CD14-positive monocyte (primary cell): ENCODE data around the gene OBSCN. TPM values are rescaled to one million over a fixed set of nuclear protein-coding genes. Genes with fewer than 3 reads are reported as not detected.
A peak's percentile ranks its signal among the peaks of the same experiment; 100 is the strongest.

Experiments
- DNase-seq, 3 donors: peaks; one replicate each; pipeline ENCODE4 v3.0.0-alpha.2; 2011 to 2022
- H2AFZ ChIP-seq: 2 replicates; pipeline ENCODE4 v1.6.0; 2012; ENCODE audit warnings: mild to moderate bottlenecking, low read depth, low read length, inconsistent platforms; ENCODE audit not compliant: insufficient read depth, poor library complexity, severe bottlenecking
- H3K27ac ChIP-seq, 2 donors: 1 replicate in 1 of 2; 2 replicates in 1 of 2; pipeline ENCODE4 v1.5.1; 2012 to 2013; ENCODE audit warnings: low read length in 2 of 2, control low read depth in 1 of 2, inconsistent platforms in 1 of 2, low read depth in 1 of 2, mild to moderate bottlenecking in 1 of 2
- H3K27me3 ChIP-seq, 2 donors: one replicate each; pipeline versions ENCODE4 v1.6.0 to v1.6.1; 2011 to 2013; ENCODE audit warnings: low read length in 2 of 2; ENCODE audit not compliant: control insufficient read depth in 2 of 2, insufficient read depth in 2 of 2
- H3K36me3 ChIP-seq, 2 donors: replicated peaks in 1 of 2; 1 replicate in 1 of 2; 2 replicates in 1 of 2; pipeline versions ENCODE4 v1.5.1 to v1.6.1; 2012 to 2013; ENCODE audit warnings: low read length in 2 of 2, control low read depth in 1 of 2, inconsistent platforms in 1 of 2, mild to moderate bottlenecking in 1 of 2; ENCODE audit not compliant: insufficient read depth in 2 of 2, control insufficient read depth in 1 of 2
- H3K4me1 ChIP-seq, 2 donors: 1 replicate in 1 of 2; 2 replicates in 1 of 2; pipeline versions ENCODE4 v1.5.1 to v1.6.1; 2012 to 2013; ENCODE audit warnings: low read length in 2 of 2, control low read depth in 1 of 2, inconsistent platforms in 1 of 2, mild to moderate bottlenecking in 1 of 2, moderate library complexity in 1 of 2; ENCODE audit not compliant: insufficient read depth in 2 of 2, control insufficient read depth in 1 of 2
- H3K4me2 ChIP-seq: replicated peaks from 2 replicates; pipeline ENCODE3; 2012; ENCODE audit warnings: low read length, moderate library complexity, mild to moderate bottlenecking; ENCODE audit not compliant: poor library complexity, severe bottlenecking; ENCODE audit errors: extremely low read depth
- H3K4me3 ChIP-seq, 3 experiments: fragments of 200-600 bp in 1 of 3; sonication (generic) in 1 of 3; replicated peaks in 1 of 3; 1 replicate in 2 of 3; 2 replicates in 1 of 3; pipeline ENCODE4 v1.5.1; 2011 to 2013; ENCODE audit warnings: low read length in 3 of 3, mild to moderate bottlenecking in 3 of 3, control low read depth in 2 of 3, low read depth in 2 of 3, inconsistent platforms in 1 of 3, moderate library complexity in 1 of 3
- H3K79me2 ChIP-seq: 2 replicates; pipeline ENCODE4 v1.6.0; 2012; ENCODE audit warnings: mild to moderate bottlenecking, control low read depth, inconsistent platforms, low read length, moderate library complexity; ENCODE audit not compliant: insufficient read depth
- H3K9ac ChIP-seq: 2 replicates; pipeline ENCODE4 v1.6.0; 2017; ENCODE audit warnings: low read length, mild to moderate bottlenecking; ENCODE audit not compliant: insufficient read depth, poor library complexity, severe bottlenecking
- H3K9me3 ChIP-seq, 2 donors: replicated peaks in 1 of 2; 1 replicate in 1 of 2; 2 replicates in 1 of 2; pipeline versions ENCODE4 v1.5.1 to v1.6.1; 2012 to 2013; ENCODE audit warnings: low read length in 2 of 2, control low read depth in 1 of 2; ENCODE audit not compliant: control insufficient read depth in 1 of 2, insufficient read depth in 1 of 2
- H4K20me1 ChIP-seq: 2 replicates; pipeline ENCODE4 v1.6.0; 2012; ENCODE audit warnings: mild to moderate bottlenecking, low read length, control low read depth, moderate library complexity; ENCODE audit not compliant: insufficient read depth
- H3K27ac Mint-ChIP-seq, 7 donors: one replicate each; pipeline ENCODE4 v1.8.0; 2020; ENCODE audit warnings: mild to moderate bottlenecking in 7 of 7, mixed read lengths in 7 of 7, moderate library complexity in 6 of 7, inconsistent platforms in 2 of 7
- H3K27me3 Mint-ChIP-seq, 3 donors: one replicate each; pipeline ENCODE4 v1.8.0; 2021 to 2022; ENCODE audit warnings: low read depth in 3 of 3, mild to moderate bottlenecking in 3 of 3, mixed read lengths in 3 of 3, moderate library complexity in 3 of 3, inconsistent platforms in 1 of 3
- H3K36me3 Mint-ChIP-seq, 2 donors: one replicate each; pipeline ENCODE4 v1.8.0; 2020; ENCODE audit warnings: mixed read lengths in 2 of 2, inconsistent platforms in 1 of 2, mild to moderate bottlenecking in 1 of 2
- H3K4me1 Mint-ChIP-seq: one replicate; pipeline ENCODE4 v1.8.0; 2020; ENCODE audit warnings: mild to moderate bottlenecking, mixed read lengths
- H3K4me3 Mint-ChIP-seq, 2 donors: one replicate each; pipeline ENCODE4 v1.8.0; 2020; ENCODE audit warnings: mild to moderate bottlenecking in 2 of 2, mixed read lengths in 2 of 2, moderate library complexity in 1 of 2
- H3K9me3 Mint-ChIP-seq, 7 donors: one replicate each; pipeline ENCODE4 v1.8.0; 2020 to 2022; ENCODE audit warnings: mixed read lengths in 7 of 7, mild to moderate bottlenecking in 6 of 7, moderate library complexity in 6 of 7, inconsistent platforms in 2 of 7
- WGBS: methylation state at CpG from one replicate; pipeline ENCODE4 v1.1.5; 2013; ENCODE audit warnings: missing lambda C conversion rate; ENCODE audit not compliant: insufficient coverage; 5-methylcytosine and 5-hydroxymethylcytosine counted together
- intact Hi-C, 2 donors: fragments of 100-400 bp; cut with micrococcal nuclease; formaldehyde crosslinking; loops; one replicate each; pipeline versions ENCODE4 v1.15.0 to v1.15.1; 2023
- polyA plus RNA-seq, 3 donors: library from polyadenylated mRNA; depleted of rRNA in 1 of 3; unstranded in 2 of 3; stranded (reverse) in 1 of 3; fragments of 300-500 nt in 2 of 3; fragments of >200 nt in 1 of 3; fragmentation: Illumina TruSeq in 2 of 3; gene quantifications; 1 replicate in 2 of 3; 2 replicates in 1 of 3; pipeline ENCODE4 v1.2.3, GENCODE V29; 2012 to 2021
- TF ChIP-seq, protein P1 (sequence below): fragments of 200-600 bp; IDR thresholded peaks from one replicate; pipeline ENCODE4 v1.8.0; 2022; ENCODE audit warnings: antibody characterized with exemption, mild to moderate bottlenecking

The OBSCN gene
- polyA plus RNA-seq, 3 donors, result 0.57 to 1.5 (median 0.76) TPM

DNA sequence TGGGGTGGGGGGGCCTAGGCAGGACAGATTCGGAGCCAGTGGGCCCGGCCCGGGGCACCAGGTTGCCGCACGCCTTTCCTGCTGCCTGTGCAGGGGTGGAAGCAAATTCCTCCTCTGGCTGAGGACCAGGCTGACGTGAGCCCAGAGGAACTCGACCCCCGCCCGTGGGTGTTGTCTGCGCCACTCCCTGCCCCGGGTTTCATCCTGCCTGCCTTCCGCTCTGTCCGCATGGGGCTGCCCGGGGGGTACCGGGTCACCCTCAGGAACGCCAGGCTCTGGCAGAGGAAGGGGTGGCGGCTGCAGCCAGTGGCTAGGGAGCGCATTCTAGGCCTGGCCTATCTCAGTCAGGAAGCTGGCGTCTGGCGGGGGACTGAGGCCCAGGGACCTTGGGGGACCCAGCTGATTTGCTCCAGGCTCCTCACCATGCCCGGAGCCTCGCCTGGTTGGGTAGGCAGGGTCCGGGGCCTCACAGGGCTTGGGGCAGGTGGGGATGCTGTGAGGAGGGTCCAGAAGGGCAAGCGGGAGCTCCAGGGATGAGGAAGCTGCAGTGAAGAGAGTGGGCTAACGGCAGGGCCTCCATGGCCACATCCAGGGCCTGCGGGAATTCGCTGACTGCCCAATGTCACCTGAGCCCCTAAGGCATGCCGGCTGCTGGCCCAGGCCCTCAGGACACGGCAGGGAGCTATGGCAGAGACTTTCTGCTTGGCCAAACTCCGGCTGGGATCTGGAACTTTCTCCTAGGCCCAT is 44.7 kb upstream of the OBSCN start:
- Mint-ChIP-seq H3K27ac (peak overlapping the region in 1 of 7 donors; percentile 4), H3K27me3 (peaks cover 2 to 28% (median 14%) of the 10 kb centered on the region in 3 donors), H3K4me3 (peak overlapping the region in 1 of 2 donors; percentile 42), H3K9me3 (no peaks in the 10 kb centered on the region), H3K4me1 (peaks cover 31% of the 10 kb centered on the region), H3K36me3 (no peaks in the 10 kb centered on the region)
- H3K4me2 ChIP-seq, result no peak overlapping the region
- TF ChIP-seq, protein P1, sequence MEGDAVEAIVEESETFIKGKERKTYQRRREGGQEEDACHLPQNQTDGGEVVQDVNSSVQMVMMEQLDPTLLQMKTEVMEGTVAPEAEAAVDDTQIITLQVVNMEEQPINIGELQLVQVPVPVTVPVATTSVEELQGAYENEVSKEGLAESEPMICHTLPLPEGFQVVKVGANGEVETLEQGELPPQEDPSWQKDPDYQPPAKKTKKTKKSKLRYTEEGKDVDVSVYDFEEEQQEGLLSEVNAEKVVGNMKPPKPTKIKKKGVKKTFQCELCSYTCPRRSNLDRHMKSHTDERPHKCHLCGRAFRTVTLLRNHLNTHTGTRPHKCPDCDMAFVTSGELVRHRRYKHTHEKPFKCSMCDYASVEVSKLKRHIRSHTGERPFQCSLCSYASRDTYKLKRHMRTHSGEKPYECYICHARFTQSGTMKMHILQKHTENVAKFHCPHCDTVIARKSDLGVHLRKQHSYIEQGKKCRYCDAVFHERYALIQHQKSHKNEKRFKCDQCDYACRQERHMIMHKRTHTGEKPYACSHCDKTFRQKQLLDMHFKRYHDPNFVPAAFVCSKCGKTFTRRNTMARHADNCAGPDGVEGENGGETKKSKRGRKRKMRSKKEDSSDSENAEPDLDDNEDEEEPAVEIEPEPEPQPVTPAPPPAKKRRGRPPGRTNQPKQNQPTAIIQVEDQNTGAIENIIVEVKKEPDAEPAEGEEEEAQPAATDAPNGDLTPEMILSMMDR, result no peak
- intact Hi-C loops, result no loop called here
- H3K36me3 ChIP-seq, result no peaks in the 10 kb centered on the region
- H3K9me3 ChIP-seq, result no peaks in the 10 kb centered on the region
- DNase-seq, result no peak
- H3K27ac ChIP-seq, result no peak overlapping the region
- H3K79me2 ChIP-seq, result peaks cover 7% of the 10 kb centered on the region
- no peak overlapping the region for H3K4me3 ChIP-seq
- peaks cover 30 to 35% of the 10 kb centered on the region in 2 donors for H3K4me1 ChIP-seq
- H3K27me3 ChIP-seq, result peaks cover 0 to 16% of the 10 kb centered on the region in 2 donors
- no peak overlapping the region for H2AFZ ChIP-seq
- H4K20me1 ChIP-seq, result no peaks in the 10 kb centered on the region
- WGBS, result 47% methylated on average over 29 of the region's 30 CpGs
- no peak overlapping the region for H3K9ac ChIP-seq

DNA sequence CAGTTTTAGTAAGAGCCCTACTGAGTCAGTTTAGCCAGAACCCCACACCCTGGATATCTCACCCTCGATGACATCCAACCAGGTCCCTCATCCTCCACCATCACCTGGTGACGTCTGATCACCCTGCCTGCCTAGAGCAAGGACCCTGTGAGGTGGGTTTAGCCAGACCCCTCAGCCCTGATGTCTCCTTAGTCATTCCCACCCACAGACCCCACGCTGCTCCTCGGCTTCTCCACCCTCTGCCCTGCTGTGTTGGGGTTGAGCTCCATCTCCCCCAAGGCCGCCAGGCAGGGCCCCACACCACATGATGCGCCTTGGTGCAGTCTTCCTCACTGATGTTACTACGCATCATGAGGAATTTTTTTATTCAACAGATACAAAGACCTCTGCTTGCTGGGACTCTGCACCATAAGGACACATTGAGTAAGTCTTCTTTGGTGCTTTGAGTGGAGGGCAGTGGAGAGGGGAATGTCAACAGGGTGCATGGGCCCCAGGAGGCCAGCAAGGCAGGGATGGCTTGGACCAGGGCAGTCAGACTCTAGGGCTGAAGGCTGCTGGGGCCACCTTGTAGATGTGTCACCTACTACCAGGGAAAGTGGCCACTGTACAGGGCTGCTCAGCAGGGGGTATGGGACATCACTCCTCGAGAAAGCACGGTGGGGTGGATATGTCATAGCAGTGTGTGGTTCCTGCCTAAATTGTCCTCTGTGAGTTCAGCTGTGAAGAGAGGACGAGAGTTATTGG is 43.9 kb upstream of the OBSCN start:
- Histone ChIP-seq H3K79me2 (peaks cover 14% of the 10 kb centered on the region), H3K4me3 (no peak overlapping the region), H3K9me3 (no peaks in the 10 kb centered on the region), H3K27me3 (peaks cover 0 to 16% of the 10 kb centered on the region in 2 donors), H3K36me3 (no peaks in the 10 kb centered on the region), H3K27ac (peak overlapping the region; percentile 94 to 99), H4K20me1 (no peaks in the 10 kb centered on the region), H3K4me2 (no peak overlapping the region), H2AFZ (no peak overlapping the region), H3K9ac (no peak overlapping the region), H3K4me1 (peaks cover 30 to 35% of the 10 kb centered on the region in 2 donors)
- Mint-ChIP-seq H3K4me3 (no peak overlapping the region), H3K4me1 (peaks cover 35% of the 10 kb centered on the region), H3K36me3 (peaks cover 0 to 4% of the 10 kb centered on the region in 2 donors), H3K9me3 (no peaks in the 10 kb centered on the region), H3K27me3 (peaks cover 2 to 28% (median 14%) of the 10 kb centered on the region in 3 donors), H3K27ac (peak overlapping the region in 6 of 7 donors; percentile 97 to 99 (median 98))
- DNase-seq, result no peak
- 88% methylated on average over 4 of the region's 10 CpGs for WGBS
- TF ChIP-seq, protein P1, result no peak
- intact Hi-C loops, result loop anchor here in 1 of 2 donors (2.0 kb wide), 1 partner anchor 23 kb away; the partner anchor contains the start of gene GUK1
